GM19468 (cell line): ENCODE measurements around the gene LHFPL4.

Source experiments
- ATAC-seq: cut with Tn5 transposase; IDR thresholded peaks from one replicate; pipeline ENCODE4 v1.9.1; 2021; ENCODE audit warnings: mild to moderate bottlenecking, moderate library complexity, moderate number of reproducible peaks; ENCODE audit not compliant: unreplicated experiment; ENCODE audit errors: extremely low read depth

Gene LHFPL4

DNA sequence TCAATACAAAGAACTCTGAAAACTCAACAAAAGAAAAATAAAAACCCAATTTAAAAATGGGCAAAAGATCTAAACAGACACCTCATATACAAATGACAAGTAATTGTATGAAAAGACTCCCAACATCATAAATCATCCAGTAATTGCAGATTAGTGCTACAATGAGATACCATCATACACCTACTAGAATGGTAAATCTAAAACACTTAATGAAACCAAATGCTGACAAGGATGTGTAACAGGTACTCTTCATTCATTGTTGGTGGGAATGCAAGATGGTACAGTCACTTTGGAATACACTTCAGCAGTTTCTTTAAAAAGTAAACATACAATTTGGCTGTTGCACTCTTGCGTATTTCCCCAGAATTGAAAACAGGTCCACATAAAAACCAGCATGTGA is 68.4 kb downstream of the LHFPL4 start:
- no peak for ATAC-seq

DNA sequence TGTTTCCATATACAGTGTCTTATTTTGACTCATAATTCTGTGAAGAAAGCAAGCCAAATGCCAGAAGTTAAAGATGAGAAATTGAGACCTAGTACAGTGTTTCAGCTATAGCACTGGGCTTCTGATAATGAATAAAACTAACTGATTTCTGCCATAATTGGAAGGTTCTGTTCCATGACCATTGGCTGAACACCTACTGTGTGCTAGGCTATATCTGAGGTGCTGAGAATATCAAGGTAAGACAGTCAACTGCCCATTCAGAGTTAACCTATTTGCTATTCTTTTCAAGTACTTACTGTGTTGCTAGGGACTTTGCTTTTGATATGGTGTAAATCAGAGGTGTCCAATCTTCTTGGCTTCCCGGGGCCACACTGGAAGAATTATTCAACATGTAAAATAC is 73.4 kb downstream of the LHFPL4 start:
- no peak for ATAC-seq

DNA sequence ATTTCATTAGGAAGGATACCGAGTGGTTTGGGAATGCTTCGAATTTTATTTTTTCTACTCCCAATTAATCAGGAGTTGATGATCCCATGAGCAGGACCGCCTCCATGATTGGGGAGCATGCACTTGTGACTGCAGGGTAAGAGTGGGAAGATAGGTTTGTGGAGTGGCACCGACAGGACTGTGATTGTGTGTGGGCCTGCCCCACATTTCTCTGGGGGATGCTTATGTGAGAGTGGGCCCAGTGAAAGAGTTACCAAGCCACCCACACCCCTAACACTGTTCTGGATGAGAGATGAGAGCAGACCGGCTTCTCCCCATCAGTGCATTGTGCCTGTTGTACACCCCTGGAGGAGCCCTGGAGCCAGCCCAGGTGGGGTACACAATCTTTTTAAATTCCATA is 76.7 kb downstream of the LHFPL4 start:
- ATAC-seq = no peak

DNA sequence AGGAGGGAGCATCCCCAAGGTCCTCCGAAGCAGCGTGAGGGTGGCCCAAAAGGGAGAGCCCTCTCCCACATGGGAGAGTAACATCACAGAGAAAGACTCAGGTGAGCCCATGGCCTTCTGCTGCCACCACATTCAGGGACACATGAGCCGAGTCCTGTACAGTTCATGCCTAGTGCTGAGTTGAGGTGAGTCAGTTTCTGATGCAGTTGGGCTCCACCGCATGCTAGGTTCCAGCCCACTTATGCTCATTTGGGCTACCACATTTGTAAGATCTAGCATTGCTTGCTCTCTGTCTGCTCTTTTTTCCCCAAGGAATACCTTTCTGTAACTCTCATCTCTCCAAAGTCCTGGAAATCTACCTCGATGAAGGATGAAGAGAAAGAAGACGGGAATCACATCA is 79.1 kb downstream of the LHFPL4 start:
- ATAC-seq = no peak

DNA sequence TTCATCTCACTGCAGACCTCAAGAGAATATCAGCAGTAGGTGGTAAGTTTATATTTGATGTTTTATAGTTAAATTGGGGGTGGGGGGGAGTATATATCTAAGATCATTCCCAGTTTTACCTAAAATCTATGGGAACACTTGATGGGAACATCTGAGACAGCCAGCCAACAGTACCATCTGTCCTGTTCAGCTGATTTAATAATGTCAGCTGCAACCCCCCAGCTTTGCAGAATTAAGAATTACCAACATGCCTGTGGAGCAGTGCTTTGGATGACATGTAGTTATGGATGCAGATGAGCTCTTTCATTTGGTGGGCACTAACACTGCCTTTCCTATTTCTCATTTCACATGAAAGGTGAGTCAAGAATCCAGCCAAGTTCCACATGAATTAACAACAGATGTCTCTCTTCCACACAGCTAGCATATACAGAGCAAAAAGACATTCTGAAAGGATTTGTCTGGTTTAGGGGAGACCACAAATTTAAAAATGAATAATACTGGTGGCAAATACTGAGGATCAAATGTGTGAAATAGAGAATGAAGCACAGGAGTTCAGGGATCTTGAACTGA is 80.0 kb downstream of the LHFPL4 start:
- no peak for ATAC-seq

DNA sequence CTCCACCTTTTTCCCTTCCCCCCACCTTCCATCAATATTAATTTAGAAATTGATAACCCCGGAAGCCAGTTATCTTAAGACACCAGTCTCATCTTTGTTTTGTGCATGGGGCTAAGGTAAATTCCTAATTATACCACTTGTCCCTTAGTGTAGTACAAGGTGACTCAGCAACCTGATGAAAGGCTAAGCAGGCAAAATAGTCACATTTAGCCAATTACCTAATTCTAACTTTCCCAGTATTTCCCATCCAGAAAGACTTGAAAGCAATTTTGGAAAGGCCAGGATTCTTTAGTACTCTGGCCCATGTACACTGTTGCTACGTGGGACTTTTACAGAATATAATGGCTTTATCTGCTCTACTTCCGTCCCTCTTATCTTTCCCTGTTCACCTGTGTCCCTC is 83.6 kb downstream of the LHFPL4 start:
- no peak for ATAC-seq

DNA sequence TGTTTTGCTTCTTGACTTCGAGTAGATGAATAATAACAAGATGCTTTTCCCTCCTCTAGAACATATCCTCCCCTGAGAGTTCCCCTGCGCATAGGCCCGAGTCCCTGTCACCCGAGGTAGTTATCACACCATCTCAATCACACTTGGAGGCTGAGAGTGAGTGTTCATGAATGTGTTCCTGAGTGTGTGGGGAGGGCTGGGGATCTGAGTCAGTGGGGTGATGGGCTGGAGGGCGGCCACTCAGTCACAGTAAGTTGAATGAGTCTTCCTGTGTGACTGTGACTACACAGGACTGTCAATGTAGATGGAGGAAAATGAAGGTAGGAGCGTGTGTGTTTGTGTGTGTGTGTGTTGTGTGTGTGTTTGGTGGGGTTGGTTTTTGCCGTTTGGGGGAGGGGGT is 85.2 kb downstream of the LHFPL4 start:
- no peak for ATAC-seq

DNA sequence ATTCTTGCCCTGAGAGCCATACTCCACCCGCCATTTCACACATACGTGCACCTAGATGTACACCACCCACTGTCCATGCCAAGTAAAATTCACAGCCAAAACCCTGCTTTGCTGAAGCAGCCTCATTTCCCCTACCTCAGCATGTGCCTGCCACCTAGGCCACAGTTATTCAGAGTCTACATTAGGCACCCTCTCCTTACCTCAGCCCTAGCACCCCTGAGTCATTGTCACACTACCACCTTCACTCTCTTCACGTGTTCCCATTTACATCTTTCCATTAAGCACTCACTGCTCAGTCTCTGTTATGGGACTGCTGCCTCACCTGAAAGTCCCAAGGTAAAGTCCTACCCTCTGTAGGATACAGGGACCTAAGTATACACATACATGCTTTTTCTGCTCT is 86.2 kb downstream of the LHFPL4 start:
- no peak for ATAC-seq

DNA sequence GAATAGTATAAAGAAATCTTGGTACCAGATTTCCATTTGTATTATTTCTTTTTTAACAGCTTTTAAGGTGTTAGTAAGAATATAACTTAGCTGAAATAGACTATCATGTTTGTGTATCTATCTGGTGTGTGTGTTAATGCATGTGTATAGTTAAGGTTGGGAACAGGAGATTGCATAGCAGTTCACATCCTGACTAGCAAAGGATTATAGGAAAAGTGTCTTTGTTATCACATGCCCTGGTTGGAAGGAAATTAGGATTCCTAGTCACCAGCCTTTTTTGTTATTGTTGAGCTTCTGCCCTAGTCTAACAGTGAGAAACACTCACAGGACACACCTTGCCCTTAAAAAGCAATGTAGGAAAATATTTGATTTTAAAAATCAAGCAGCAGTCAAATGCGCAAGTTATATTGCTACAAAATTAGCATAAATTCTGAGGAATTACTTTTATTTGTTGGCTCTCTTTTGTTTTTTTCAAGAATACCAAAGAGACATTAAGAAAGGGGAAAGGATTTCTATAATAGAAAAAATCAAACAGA is 98.0 kb downstream of the LHFPL4 start:
- ATAC-seq = no peak

DNA sequence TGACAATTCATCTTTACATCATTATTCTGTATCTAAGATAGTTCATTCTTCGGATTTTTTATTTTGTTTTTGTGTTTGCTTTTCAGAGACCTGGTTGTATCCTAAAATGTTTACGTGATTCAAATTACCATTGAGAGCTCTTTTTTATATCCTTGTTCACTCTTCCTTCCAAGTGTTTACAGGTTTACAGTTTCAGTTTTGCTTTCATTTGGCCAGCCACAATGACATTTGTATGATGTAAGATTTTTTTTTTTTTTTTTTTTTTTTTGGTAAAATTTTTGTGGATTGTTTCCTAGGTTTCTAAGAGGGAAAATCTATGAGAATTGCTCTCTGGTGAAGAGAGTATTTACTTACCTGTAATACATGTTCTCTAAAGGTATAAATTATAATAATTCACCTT is 101.2 kb downstream of the LHFPL4 start:
- ATAC-seq = no peak

DNA sequence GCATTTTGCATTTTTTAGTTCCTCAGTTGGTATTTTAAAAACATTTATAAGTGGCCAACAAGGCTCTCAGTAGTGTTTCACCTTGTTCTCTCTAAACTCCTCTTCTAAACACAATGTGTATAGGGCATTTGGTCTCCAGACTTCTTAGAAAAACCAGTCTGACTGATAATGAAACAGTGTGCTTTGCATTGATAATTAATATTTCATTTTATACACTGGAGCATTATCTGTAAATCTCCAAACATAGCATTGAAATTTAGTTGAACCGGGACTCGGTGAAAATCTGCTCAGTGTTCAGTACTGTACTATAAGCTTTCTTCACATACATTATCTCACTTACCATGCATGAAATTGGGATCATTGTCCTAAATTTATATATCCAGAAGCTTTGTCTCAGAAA is 102.6 kb downstream of the LHFPL4 start:
- no peak for ATAC-seq

DNA sequence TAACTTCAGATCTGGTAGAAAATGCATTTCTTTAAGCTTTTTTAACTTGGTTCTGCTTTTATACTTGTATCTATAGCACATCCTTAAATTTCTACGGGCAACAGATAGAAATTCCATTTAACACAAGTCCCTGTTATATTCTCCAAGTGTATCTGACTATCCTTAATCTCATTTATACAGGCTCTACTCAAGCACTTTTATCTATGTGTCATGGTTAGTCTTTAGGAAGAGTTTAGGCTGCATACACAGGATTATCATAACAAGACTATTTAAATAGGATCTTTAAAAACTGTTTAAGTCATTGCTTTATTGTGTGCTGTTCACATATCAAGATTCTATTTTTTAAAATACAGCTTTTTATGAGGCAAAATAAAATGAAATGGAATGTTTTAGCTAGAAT is 103.5 kb downstream of the LHFPL4 start:
- ATAC-seq = no peak

DNA sequence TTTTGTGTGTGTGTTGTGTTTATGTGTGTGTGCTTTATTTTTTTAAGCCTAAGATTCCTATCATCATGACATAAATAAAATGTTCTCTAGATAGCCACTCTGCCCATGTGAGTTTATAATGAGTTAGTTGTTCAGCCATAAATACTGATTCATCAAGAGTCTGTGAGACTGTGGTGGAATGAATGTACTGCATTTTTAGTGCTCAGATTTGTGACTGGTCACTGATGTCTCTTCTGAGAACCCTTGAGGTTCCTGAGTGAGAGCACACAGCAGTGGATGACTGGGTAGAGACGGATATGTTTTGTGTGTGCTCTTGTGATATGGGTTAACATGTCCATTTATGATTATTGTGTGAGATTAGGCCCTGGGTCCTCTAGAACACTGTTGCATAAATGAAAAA is 105.0 kb downstream of the LHFPL4 start:
- ATAC-seq = no peak
